IMR-90 (cell line): ENCODE data around the gene PLCB4.

Experiments used
- CEBPB ChIP-seq: IDR thresholded peaks from 2 replicates; pipeline ENCODE4 v1.6.1; 2012; ENCODE audit warnings: low read depth, low read length, improper control_type of control experiment
- CHD1 ChIP-seq: IDR thresholded peaks from 2 replicates; pipeline ENCODE4 v1.6.1; 2012; ENCODE audit warnings: low read depth, low read length, improper control_type of control experiment
- CTCF ChIP-seq: conservative IDR thresholded peaks from 2 replicates; pipeline ENCODE4 v1.5.1; 2012; ENCODE audit warnings: mild to moderate bottlenecking, low read depth, low read length, improper control_type of control experiment
- MAZ ChIP-seq: IDR thresholded peaks from 2 replicates; pipeline ENCODE4 v1.6.1; 2012; ENCODE audit warnings: low read depth, mild to moderate bottlenecking, low read length, improper control_type of control experiment, moderate library complexity, borderline replicate concordance
- MXI1 ChIP-seq: IDR thresholded peaks from 2 replicates; pipeline ENCODE4 v1.6.1; 2012; ENCODE audit warnings: low read depth, mild to moderate bottlenecking, low read length, moderate library complexity, borderline replicate concordance
- NFE2L2 ChIP-seq: fragments of 150-350 bp; IDR thresholded peaks from 2 replicates; pipeline ENCODE4 v1.6.1; 2016; ENCODE audit warnings: low read depth, mild to moderate bottlenecking, low read length
- POLR2A ChIP-seq: IDR thresholded peaks from 2 replicates; pipeline ENCODE4 v1.6.1; 2012; ENCODE audit warnings: mild to moderate bottlenecking, low read depth, low read length
- RAD21 ChIP-seq: IDR thresholded peaks from 2 replicates; pipeline ENCODE4 v1.6.1; 2012; ENCODE audit warnings: low read length, improper control_type of control experiment
- RCOR1 ChIP-seq: IDR thresholded peaks from 2 replicates; pipeline ENCODE4 v1.6.1; 2012; ENCODE audit warnings: mild to moderate bottlenecking, low read length, improper control_type of control experiment; ENCODE audit not compliant: insufficient replicate concordance
- RFX5 ChIP-seq: IDR thresholded peaks from 2 replicates; pipeline ENCODE4 v1.8.0; 2012; ENCODE audit warnings: low read depth, mild to moderate bottlenecking, low read length, moderate library complexity
- USF2 ChIP-seq: fragments of 150-350 bp; IDR thresholded peaks from 2 replicates; pipeline ENCODE4 v1.6.1; 2017; ENCODE audit warnings: mild to moderate bottlenecking, antibody characterized with exemption, low read length, low read depth

- no peak for TF ChIP-seq RAD21
- no peak for TF ChIP-seq CTCF
- TF ChIP-seq NFE2L2, result no peak
- no peak for TF ChIP-seq RCOR1
- TF ChIP-seq POLR2A, result no peak
- TF ChIP-seq CEBPB, result no peak
- no peak for TF ChIP-seq MAZ
- TF ChIP-seq MXI1, result no peak
- TF ChIP-seq USF2, result no peak
- no peak for TF ChIP-seq RFX5
- TF ChIP-seq CHD1, result no peak
Observed at GRCh38 chr20:9409981-9410380, 341.1 kb downstream of the PLCB4 start.
